AG20443 (cell line): ENCODE results near the gene PDXK.

Experiments used
- DNase-seq: peaks from one replicate; pipeline ENCODE4 v3.0.0; 2012; ENCODE audit warnings: low spot score, mixed read lengths

PDXK gene

DNA sequence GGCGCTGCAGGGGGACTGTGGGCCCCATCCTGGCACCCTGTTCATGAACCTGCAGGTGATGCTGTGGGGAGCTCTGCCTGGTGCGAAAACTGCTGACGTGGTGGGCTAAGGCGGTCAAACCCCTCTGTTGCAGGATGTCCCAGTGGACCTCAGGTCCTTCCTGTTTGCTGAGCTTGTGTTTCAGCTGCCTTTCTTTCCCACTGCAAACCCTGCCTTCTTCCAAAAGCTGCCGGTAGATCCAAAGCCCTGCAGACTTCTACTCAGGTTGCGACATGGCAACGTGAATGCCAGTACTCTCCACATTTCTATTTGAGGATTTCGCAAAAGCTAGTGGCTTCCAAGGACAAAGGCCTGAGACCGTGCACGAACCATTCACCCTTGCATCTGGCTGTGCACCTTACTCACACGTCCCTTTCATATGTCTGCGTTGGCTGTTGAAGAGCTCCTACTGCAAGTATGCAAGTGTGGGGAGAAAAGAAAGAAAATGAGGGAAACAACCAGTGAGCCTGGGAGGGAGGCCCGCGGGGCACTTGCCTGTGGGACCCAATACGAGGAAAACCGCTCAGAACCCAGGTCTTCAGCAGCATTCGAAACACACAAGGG lies 64.3 kb downstream of the PDXK start:
- no peak for DNase-seq

DNA sequence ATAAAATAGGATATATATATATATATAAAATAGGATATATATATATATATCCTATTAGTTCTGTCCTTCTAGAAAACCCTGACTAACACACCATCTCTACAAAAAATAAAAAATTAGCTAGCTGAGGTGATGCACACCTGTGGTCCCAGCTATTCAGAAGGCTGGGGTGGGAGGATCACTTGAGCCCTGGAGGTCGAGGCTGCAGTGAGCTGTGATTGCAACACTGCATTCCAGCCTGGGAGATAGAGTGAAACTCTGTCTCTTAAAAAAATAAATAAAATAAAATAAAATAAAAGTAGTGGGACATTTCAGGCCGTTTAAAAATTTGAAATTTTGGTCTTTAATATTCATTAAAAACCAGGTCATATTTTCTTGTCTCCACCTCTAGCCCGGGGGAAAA lies 66.2 kb downstream of the PDXK start:
- no peak for DNase-seq

DNA sequence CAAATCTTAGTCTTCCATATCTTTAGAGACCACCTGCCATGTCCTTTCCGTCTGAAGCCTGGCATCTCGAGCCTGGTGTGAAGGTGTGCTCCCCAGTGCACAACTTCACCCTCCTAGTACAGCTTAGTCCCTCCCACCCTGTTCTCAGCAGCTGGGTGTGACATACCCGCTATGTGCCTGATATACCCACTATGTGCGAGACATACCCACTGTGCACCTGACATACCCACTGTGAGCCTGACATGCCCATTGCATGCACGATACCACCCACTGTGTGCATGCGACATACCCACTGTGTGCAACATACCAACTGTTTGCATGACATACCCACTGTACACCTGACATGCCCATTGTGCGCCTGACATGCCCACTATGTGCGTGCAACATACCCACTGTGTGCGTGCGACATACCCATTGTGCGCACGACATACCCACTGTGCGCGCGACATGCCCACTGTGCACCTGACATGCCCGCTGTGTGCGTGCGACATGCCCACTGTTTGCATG lies 67.4 kb downstream of the PDXK start:
- DNase-seq, result no peak

DNA sequence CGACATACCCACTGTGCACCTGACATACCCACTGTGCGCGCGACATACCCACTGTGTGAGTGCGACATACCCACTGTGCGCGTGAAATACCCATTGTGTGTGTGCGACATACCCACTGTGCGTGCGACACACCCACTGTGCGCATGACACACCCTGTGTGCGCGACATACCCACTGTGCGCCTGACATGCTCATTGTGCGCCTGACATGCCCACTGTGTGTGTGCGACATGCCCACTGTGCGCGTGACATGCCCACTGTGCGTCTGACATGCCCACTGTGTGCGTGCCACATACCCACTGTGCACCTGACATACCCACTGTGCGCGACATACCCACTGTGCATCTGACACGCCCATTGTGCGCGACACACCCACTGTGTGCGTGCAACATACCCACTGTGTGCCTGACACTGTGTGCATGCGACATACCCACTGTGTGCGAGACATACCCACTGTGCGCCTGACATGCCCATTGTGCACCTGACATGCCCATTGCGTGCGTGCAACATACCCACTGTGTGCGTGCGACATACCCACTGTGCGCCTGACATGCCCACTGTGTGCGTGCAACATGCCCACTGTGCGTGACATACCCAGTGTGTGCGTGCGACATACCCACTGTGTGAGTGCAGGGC lies 68.0 kb downstream of the PDXK start:
- no peak for DNase-seq

DNA sequence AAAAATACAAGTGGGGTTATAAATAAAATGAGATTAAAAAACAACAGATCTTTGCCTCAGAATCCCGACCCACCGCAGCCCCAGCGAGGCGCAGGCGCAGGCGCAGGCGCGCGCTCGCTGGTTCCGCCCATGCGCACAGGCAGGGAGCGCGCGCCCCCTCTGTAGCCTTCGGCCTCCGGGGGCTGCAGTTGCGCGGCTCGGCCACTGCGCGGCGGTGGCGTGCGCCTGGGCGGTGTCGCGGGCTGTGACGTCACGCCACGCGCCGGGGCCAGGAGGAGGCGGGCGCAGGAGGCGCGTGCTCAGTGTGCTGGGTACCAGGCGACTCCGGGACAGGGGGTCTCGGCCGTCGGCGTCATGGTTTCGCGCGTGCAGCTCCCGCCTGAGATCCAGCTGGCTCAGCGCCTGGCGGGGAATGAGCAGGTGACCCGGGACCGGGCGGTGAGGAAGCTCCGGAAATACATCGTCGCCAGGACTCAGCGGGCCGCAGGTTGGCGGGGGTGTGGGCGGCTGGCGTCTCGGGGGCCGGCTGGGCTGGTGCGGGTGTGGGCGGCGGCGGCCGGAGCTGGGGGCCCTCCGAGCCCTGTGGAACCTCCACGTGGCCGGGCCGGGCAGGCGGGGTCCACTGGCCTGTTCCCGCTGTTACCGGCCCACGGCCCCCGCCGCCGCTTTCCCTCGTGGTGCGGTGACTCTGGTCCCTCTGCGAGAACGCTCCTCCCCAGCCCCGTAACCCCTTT lies 70.5 kb downstream of the PDXK start, which contains the start of gene RRP1:
TSS of gene RRP1 (plus strand) at position 302 of the 734 bp plus-strand sequence. CDS start at position 355, 53 bp downstream.
- peak; percentile 100 for DNase-seq

DNA sequence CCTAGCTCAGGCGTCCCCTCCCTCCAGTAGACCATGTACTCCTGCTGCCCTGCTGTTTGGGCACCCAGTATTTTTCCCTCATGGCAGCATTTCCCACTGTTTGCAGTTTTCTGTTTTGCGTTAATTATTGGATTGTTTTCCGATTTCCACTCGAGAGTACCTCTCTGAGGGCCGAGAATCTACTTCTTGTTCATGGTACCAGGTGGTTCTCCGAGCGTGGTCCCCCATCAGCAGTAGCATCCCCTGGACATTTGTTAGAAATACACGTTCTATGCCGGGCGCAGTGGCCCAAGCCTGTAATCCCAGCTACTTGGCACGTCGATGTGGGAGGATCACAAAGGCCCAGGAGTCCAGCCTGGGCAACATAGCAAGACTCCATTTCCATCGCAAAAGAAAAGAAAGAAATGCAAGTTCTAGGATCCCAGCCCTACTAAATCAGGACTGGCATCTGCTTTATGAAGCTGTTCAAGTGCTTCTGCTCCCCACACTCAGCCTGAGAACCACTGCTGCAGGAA lies 71.1 kb downstream of the PDXK start:
- no peak for DNase-seq

DNA sequence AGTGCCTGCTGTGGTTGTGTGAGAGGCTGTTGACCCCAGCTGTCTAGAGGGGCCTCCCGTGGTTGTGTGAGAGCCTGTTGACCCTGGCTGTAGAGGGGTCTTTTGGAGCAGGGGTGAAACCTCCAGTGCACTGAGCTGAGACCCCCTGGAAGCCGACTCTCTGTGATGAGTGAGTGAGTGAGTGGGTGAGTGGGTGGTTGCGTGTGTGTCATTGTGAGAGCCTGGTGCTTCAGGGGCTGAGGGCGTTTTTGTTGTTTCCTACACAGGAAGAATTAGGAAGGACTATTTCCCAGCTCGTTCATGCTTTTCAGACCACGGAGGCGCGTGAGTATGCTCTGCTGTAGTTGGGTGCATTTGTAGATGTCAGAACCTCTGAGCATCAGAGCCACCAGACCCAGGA lies 73.5 kb downstream of the PDXK start:
- no peak for DNase-seq

DNA sequence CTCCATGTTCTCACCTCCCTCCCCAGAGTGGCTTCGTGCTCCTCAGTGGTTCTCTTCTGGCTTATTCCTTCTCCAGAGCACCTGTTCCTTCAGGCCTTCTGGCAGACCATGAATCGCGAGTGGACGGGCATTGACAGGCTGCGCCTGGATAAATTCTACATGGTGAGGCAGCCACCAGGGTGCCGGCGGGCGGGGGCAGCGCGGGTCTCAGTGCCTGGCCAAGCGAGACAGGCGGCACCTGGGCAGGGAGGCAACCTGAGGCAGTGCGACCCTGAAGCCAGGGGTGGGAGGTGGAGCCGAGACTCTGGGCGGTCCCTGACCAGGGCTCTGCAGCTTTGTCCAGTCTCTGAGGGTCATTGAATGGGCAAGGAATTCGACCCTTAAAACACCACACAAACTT lies 74.3 kb downstream of the PDXK start:
- no peak for DNase-seq

DNA sequence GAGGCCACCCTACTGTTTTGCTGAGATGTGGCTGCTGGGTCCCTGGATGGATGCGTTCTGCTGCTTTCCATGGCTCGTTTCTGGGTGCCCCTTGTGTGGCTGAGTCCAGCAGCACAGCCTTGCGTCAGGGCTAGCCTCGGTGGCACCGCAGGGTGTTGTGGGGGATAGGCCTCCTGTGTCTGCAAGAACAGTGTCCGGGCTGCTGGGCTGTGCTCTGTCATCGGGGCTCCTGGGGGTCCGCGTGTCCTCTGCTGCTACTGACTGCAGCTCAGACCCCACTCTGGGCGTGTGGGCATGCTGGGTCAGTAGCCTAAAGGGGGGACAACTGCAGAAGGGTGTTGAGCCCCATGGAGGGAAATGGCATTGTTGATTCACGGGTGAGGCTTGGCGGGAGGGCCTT lies 75.4 kb downstream of the PDXK start:
- DNase-seq, result no peak

DNA sequence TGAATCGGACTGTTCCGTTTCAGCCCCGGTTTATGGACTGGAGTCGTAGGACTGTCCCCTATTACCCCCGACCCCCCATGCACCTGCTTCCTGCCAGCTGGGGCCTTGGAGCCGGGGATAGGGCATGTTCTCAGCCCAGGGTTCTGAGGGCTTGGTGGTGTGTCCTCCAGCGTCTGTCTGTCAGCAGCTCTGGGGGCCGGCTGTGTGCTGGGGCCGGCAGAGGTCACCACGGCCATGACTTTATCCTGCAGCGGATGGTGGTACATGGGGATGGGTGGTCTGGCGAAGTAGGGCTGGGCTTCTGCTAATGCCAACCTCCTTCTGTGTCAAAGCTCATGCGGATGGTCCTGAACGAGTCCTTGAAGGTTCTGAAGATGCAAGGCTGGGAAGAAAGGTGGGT lies 75.9 kb downstream of the PDXK start:
- DNase-seq, result no peak

DNA sequence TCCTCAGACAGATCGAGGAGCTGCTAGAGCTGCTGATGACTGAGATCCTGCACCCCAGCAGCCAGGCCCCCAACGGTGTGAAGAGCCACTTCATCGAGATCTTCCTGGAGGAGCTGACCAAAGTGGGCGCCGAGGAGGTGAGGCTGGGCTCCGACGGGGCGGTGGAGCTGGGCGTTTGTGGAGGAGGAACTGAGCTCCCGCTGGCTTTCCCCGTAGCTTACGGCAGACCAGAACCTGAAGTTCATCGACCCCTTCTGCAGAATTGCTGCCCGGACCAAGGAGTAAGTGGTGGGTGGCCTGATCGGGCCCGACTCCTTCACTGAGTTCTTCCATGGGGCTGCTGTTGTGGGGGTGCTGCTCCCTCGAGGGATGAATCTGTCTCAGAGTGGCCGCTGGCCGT lies 78.5 kb downstream of the PDXK start:
- DNase-seq, result no peak

DNA sequence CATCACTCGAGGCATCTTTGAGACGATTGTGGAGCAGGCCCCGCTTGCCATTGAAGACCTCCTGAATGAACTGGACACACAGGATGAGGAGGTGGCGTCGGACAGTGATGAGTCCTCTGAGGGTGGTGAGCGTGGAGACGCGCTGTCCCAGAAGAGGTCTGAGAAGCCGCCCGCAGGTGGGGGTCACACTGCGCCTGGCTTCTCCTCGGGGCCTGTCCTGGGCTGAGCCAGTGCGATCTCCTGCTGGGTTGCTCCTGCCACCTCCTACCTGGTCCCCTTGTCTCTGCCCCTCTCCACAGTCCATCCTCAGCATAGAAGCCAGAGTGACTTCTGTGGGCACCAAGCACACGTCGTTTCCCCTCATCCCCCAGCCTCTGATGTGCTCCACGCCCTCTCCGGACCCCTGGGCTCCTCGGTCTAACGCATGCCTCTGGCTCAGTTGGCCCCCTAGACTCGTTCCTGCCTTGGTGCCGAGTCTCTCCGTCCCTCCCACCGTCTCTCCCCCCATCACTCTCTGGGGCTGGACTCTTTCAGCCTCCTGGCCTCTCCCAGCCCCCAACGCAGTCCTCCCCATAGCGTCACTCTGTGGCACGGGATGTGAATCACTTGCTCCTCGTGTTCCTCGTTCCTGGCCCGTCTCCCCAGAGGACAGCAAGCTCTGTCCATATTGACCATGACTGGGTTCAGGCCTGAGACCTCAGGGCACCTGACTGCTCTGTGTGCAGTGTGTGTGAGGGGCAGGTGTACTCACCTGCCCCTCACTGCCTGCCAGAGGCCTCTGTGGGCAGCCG lies 79.2 kb downstream of the PDXK start:
- no peak for DNase-seq

DNA sequence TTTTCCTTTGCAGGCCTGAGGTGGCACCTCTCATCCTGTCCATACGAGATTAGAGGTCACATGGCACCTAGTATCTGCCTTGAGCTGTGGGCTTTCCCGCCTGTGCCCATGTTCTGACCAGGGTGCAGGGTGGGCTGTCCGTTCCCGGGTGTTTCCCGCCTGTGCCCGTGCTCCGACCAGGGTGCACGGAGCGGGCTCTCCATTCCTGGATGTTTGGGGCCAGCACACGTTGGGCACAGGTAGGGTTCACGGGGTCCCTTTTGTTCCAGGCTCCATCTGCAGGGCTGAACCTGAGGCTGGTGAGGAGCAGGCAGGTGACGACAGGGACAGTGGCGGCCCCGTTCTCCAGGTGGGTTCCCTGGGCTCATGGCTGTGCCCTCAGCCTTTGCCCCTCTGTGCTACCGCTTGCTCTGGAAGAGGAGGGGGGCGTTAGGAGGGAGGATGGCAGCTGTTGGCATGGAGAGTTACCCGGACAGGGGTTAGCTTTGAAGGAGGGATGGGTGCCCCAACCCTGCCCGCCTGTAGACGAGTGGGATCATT lies 80.4 kb downstream of the PDXK start:
- no peak for DNase-seq

DNA sequence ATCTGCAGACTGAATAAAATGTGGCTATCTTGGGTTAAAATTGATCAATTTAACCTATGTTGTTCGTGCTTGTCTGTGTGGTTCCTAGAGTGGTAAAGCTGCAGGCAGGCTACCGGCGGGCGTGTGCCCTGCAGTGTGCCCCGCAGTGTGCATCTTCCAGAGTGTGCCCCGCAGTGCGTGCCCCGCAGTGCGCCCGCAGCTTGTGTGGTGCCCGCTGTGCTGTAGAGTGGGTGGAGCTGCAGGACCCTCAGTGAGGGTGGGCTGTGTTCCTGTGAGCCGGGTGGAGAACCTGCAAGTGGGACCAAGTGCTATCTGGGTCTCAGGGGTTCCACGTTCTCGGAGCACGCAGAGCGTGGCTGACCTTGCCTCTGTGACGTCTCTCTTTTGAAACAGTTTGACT lies 81.2 kb downstream of the PDXK start:
- DNase-seq, result no peak

DNA sequence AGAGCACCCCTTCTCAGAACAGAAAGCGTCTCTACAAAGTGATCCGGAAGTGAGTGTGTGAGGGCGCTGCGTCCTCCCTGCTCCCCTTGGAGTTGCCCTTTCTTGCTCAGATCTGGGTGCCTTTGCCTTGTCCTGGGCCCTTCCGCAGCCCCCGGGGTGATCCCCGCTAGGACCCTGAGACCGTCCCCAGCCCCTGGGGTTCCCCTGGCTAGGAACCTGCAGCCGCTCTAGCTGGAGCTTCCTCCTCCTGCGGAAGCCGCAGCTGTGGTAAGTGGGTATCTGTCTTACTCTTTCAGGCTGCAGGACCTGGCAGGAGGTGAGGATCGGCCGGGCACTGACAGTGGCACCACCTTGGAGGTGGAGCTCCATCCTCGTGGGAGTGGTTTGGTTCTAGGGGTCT lies 81.6 kb downstream of the PDXK start:
- DNase-seq, result no peak

DNA sequence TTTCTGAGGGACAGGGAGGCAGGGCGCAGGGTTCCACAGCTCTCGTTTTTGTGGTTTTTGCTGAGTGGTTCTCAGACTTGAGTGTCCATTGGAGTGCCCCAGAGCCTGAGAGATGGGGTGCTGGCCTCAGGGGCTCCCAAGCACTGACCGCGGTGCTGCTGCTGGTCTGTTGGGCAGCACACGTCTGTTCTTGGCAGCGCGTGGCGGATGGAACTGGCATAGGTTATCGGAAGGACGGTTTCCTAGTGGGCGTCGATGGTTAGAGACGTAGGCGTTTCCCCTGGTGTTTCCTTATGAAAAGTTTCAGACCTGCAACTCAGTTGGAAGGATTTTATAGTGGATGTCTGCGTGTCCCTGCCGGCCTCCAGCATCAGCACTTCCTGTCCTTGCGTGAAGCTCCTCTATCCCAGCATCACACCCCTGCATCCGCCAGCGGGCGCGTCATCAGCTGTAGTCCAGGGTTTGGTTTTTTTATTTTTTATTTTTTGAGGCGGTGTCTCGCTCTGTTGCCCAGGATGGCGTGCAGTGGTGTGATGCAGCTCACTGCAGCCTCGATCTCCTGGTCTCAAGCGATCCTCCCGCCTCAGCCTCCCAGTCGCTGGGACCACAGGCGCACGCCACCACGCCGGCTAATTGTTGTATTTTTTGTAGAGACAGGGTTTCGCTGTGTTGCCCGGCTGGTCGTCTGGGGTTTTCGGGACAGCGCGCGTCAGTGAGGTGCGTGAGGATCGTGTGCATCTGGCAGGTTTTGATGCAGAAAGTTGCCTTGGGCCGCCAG lies 82.3 kb downstream of the PDXK start:
- no peak for DNase-seq

DNA sequence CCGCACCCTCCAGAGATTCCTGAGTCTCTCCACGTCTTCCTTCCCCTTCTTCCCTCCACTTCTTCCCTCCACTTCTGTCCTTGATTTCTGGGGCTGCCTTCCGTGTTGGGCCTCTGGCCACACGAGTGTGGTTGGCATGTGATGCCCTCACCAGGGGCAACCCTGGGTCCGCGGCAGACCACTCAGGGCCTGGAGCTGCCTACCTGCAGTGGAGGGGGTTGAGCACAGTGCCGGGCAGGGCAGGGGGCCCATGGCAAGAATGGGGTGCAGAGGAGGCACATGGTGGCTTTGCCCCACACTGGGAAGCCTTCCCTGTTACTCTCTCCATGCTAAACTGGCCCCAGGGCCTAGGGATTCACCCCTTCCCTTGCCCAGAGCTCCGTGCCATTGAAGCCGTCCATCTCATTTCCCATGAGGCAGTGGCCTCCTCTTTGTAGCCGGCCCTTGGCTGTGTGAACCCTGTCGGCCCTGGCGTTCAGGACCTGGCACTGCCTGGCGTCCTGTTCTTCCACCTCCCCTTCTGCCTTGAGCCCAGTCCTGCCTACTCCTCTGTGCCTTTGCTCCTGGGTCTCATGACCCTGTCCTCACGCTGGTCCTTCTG lies 83.9 kb downstream of the PDXK start:
- DNase-seq, result no peak

DNA sequence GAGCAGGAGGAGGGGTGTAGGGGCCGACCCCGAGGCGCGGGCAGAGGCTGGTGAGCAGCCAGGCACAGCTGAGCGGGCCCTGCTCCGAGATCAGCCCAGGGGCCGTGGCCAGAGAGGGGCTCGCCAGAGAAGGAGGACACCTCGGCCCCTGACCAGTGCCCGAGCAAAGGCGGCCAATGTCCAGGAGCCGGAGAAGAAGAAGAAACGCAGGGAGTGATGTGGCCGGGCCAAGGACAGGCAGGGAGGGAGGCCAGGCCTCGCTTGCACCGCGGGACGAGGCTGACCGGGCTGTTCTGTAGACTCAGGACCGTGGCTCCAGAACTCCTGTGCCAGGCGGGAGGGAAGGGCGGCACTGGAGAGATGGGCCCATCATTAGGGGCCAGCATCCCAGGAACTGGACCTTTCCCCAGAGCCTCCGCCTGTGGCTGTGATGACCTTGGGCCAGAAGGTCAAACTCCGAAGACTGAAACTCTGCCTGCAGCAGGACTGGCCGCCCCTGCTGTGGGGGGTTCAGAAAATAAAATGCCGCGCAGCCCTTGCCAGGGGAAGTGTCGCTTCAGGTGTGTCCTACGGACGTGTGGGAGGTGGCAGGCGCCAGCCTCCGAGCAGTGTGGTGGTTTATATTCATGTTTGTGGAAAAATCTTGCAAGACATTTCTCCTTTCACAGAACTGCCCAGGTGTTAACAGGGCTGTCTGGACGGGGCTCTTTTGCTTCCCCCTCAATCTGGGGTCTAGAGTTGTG lies 84.8 kb downstream of the PDXK start:
- no peak for DNase-seq

DNA sequence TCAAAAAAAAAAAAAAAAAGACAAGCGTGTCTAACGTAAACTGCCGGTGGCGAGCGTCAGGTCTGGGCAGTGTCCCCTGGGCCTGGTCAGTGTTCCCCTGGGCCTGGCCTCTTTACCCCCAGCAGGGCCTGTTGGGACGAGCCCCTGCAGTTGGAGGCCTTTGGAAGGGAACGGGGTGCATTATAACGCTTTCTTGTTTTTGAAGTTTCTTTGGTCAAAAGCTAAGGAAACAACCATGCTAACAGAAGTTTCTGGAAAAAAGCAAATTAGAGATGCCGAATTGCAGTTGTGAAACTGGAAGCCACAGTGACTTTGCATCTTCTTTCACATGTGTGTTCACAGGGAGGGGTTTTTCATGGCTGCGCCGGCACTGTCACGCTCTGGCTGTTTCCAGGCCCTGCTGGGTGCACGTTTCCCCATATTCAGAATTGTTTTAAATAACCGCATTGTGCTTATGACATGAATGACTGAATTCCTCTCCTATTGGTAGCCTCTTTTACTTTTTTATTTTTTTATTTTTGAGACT lies 86.4 kb downstream of the PDXK start:
- no peak for DNase-seq
